OCI-LY7 (cell line): ENCODE measurements around the gene B3GNT8. TPM values are rescaled to one million over a fixed set of nuclear protein-coding genes. Genes with fewer than 3 reads are reported as not detected.
A peak's percentile ranks its signal among the peaks of the same experiment; 100 is the strongest.

ENCODE experiments used
- BruUV-seq: library from RNA; stranded (reverse); fragments of 400-500 nt; replicated peaks from 2 replicates; lab custom pipeline; 2021; lab: Mats Ljungman, UMichigan
- CTCF ChIA-PET: fragments of 300-600 bp; sonication (Branson Sonifier 250); formaldehyde crosslinking; loops from one replicate; lab custom pipeline; 2022; ENCODE audit warnings: antibody characterized with exemption; ENCODE audit not compliant: unreplicated experiment; lab: Charles Lee
- POLR2A ChIA-PET: fragments of 300-600 bp; sonication (Branson Sonifier 250); formaldehyde crosslinking; loops from one replicate; lab custom pipeline; 2022; ENCODE audit warnings: antibody characterized with exemption; lab: Charles Lee
- DNase-seq: peaks from one replicate; pipeline ENCODE4 v3.0.0-alpha.2; 2015; ENCODE audit warnings: low spot score
- H2AFZ ChIP-seq: fragments of 200-600 bp; sonication (generic), shearing (Covaris generic); 2 replicates; pipeline ENCODE4 v1.6.1; 2014; ENCODE audit warnings: mild to moderate bottlenecking, antibody characterized with exemption, low read length, moderate library complexity
- H3K27ac ChIP-seq: fragments of 200-600 bp; sonication (generic); 2 replicates; pipeline ENCODE4 v1.5.1; 2014; ENCODE audit warnings: mixed run types, low read depth, mild to moderate bottlenecking, moderate library complexity, low read length, inconsistent platforms; ENCODE audit not compliant: poor library complexity, severe bottlenecking
- H3K36me3 ChIP-seq: fragments of 200-600 bp; sonication (generic); 2 replicates; pipeline ENCODE4 v1.6.1; 2014; ENCODE audit warnings: mild to moderate bottlenecking, antibody characterized with exemption, low read length, moderate library complexity, mixed read lengths; ENCODE audit not compliant: insufficient read depth
- H3K4me1 ChIP-seq: fragments of 200-600 bp; sonication (generic); 2 replicates; pipeline ENCODE4 v1.5.1; 2014; ENCODE audit warnings: mild to moderate bottlenecking, low read length; ENCODE audit not compliant: insufficient read depth, poor library complexity, severe bottlenecking
- H3K4me2 ChIP-seq: fragments of 200-600 bp; sonication (generic); 2 replicates; pipeline ENCODE4 v1.6.1; 2014; ENCODE audit warnings: mild to moderate bottlenecking, low read length
- H3K4me3 ChIP-seq: fragments of 200-600 bp; sonication (generic); 2 replicates; pipeline ENCODE4 v1.5.1; 2014; ENCODE audit warnings: mild to moderate bottlenecking, low read depth, low read length; ENCODE audit not compliant: poor library complexity, severe bottlenecking
- H3K79me2 ChIP-seq: fragments of 200-600 bp; sonication (generic); 2 replicates; pipeline ENCODE4 v1.6.1; 2016; ENCODE audit warnings: low read depth, mild to moderate bottlenecking, low read length, moderate library complexity, mixed read lengths; ENCODE audit not compliant: insufficient read depth
- H3K9me2 ChIP-seq: fragments of 200-600 bp; sonication (generic); 2 replicates; pipeline ENCODE4 v1.6.1; 2016; ENCODE audit warnings: mild to moderate bottlenecking, low read length, mixed read lengths; ENCODE audit not compliant: insufficient read depth
- H3K9me3 ChIP-seq: fragments of 200-600 bp; sonication (generic); 2 replicates; pipeline ENCODE4 v1.6.1; 2014; ENCODE audit warnings: mild to moderate bottlenecking, mixed run types, low read length, mixed read lengths
- H4K20me1 ChIP-seq: fragments of 200-600 bp; sonication (generic); 2 replicates; pipeline ENCODE4 v1.6.1; 2014; ENCODE audit warnings: mild to moderate bottlenecking, antibody characterized with exemption, low read length, moderate library complexity, mixed read lengths; ENCODE audit not compliant: insufficient read depth
- CTCF ChIP-seq: fragments of 200-600 bp; sonication (generic); conservative IDR thresholded peaks from 2 replicates; pipeline ENCODE4 v1.5.1; 2014; ENCODE audit warnings: mild to moderate bottlenecking, antibody characterized with exemption, low read length, moderate library complexity, mixed read lengths
- EZH2phosphoT487 ChIP-seq: fragments of 200-600 bp; sonication (generic); IDR thresholded peaks from 2 replicates; pipeline ENCODE4 v1.6.1; 2018; ENCODE audit warnings: low read depth, borderline replicate concordance, mild to moderate bottlenecking, mixed run types, antibody characterized with exemption, low read length, moderate library complexity, mixed read lengths
- intact Hi-C: fragments of 100-400 bp; cut with micrococcal nuclease; formaldehyde crosslinking; loops from one replicate; pipeline ENCODE4 v1.10.0; 2022; ENCODE audit not compliant: unreplicated experiment
- total RNA-seq, 2 experiments: library from RNA; depleted of rRNA in 1 of 2; stranded (reverse); fragments of >200 nt in 1 of 2; shearing (Covaris generic) in 1 of 2; gene quantifications; 2 replicates each; pipeline ENCODE4 v1.2.3, GENCODE V29; 2014 to 2022

B3GNT8 gene
- total RNA-seq, 2 experiments from 2014 or later: 0.40 to 0.47 TPM

GRCh38 chr19:41397086-41398049 is 29.8 kb downstream of the B3GNT8 start, which contains the start of the genes BCKDHA and EXOSC5:
BCKDHA (plus strand) TSS chr19:41397818; CDS start chr19:41397828, 10 bp downstream.
EXOSC5 (minus strand) TSS chr19:41397359; CDS start chr19:41397328, 31 bp downstream.
- ChIA-PET CTCF (no interaction called here), POLR2A (interaction anchor here (0.7 kb wide), 1 partner anchor 1350 kb away, joined by 4 read pairs; no protein-coding TSS in a partner anchor)
- peaks cover 34% of the 10 kb centered on the region for H3K79me2 ChIP-seq
- H3K4me2 ChIP-seq: peak within 1 kb of the TSS; percentile 87
- H3K9me2 ChIP-seq: no peaks in the 10 kb centered on the region
- H2AFZ ChIP-seq: peak within 1 kb of the TSS; percentile 84
- peaks cover 29% of the 10 kb centered on the region for H3K4me1 ChIP-seq
- intact Hi-C loops: no loop called here
- no peaks in the 10 kb centered on the region for H4K20me1 ChIP-seq
- BruUV-seq: TSS peak; percentile 86
- no peak for TF ChIP-seq CTCF
- TF ChIP-seq EZH2phosphoT487: no peak
- H3K27ac ChIP-seq: peak within 1 kb of the TSS; percentile 59
- peak; percentile 100 for DNase-seq
- no peaks in the 10 kb centered on the region for H3K9me3 ChIP-seq
- H3K36me3 ChIP-seq: peaks cover 3% of the 10 kb centered on the region; the same call in 1 of the 2 replicates
- H3K4me3 ChIP-seq: peak within 1 kb of the TSS; percentile 96

- Histone ChIP-seq H3K36me3 (peaks cover 21% of the 10 kb centered on the region), H2AFZ (no peak overlapping the region), H3K4me3 (peak overlapping the region; percentile 96), H3K9me2 (no peaks in the 10 kb centered on the region), H3K4me1 (peaks cover 29% of the 10 kb centered on the region), H4K20me1 (no peaks in the 10 kb centered on the region), H3K9me3 (no peaks in the 10 kb centered on the region), H3K27ac (no peak overlapping the region), H3K79me2 (peaks cover 34% of the 10 kb centered on the region), H3K4me2 (peak overlapping the region; percentile 87)
- DNase-seq: no peak
- ChIA-PET POLR2A (no interaction called here), CTCF (no interaction called here)
- no TSS peak for BruUV-seq
- intact Hi-C loops: no loop called here
- TF ChIP-seq CTCF (no peak), EZH2phosphoT487 (no peak)
Observed at GRCh38 chr19:41395355-41395754, 31.8 kb downstream of the B3GNT8 start.
